GM20431 (cell line): ENCODE results near the gene PPEF1.

Experiments
- in situ Hi-C: fragments of 300-500 bp; cut with MseI, MboI; formaldehyde crosslinking; loops from one replicate; pipeline ENCODE4 v1.15.0; 2020; ENCODE audit warnings: low sequenced_read_pairs; ENCODE audit not compliant: unreplicated experiment

PPEF1 gene, protein sequence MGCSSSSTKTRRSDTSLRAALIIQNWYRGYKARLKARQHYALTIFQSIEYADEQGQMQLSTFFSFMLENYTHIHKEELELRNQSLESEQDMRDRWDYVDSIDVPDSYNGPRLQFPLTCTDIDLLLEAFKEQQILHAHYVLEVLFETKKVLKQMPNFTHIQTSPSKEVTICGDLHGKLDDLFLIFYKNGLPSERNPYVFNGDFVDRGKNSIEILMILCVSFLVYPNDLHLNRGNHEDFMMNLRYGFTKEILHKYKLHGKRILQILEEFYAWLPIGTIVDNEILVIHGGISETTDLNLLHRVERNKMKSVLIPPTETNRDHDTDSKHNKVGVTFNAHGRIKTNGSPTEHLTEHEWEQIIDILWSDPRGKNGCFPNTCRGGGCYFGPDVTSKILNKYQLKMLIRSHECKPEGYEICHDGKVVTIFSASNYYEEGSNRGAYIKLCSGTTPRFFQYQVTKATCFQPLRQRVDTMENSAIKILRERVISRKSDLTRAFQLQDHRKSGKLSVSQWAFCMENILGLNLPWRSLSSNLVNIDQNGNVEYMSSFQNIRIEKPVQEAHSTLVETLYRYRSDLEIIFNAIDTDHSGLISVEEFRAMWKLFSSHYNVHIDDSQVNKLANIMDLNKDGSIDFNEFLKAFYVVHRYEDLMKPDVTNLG

GRCh38 chrX:18707426-18708049, at the start of gene PPEF1:
TSS of gene PPEF1 (plus strand) at chrX:18707645. CDS start at chrX:18707781, 136 bp downstream.
- in situ Hi-C loops = no loop called here

GRCh38 chrX:18661273-18661672, 46.2 kb upstream of the PPEF1 start:
- in situ Hi-C loops = no loop called here

- in situ Hi-C loops = no loop called here
Observed at GRCh38 chrX:18664947-18665346, 42.5 kb upstream of the PPEF1 start.

DNA sequence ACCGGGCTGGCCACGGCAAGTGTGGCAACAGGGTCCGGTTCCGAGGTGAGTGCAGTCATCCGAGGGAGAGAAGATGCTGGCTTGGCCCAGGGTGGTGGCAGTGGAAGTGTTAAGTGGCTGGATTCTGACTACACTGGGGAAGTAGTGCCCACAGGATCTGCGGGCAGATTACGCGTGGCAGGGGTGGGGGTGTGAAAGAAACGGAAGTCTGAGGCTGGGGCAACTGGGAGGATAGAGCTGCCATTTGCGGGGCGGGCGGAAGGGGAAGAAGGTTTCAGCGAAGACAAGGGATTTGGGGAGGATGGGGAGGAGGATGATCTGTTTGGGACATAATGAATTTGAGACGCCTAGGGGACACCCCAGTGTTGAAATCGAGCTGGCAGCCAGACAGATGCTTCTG, 40.8 kb upstream of the PPEF1 start:
- in situ Hi-C loops = no loop called here

GRCh38 chrX:18668071-18668835, 39.2 kb upstream of the PPEF1 start:
- in situ Hi-C loops = no loop called here

DNA sequence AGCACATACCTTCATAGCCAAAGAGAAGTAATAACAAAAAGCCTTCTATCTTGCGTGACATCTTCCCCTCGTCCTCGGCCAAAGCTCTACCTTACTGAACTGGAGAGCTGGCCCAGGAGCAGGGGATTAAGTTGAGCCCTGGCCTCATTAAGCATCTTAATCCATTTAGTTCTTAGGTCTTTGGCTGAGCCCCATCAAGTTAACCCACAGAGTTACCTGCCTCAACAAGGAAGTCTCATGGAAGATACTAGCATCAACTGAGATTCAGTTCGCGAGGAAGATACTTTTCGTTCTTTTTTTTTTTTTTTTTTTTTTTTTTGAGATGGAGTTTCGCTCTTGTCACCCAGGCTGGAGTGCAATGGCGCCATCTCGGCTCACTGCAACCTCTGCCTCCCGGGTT, 35.4 kb upstream of the PPEF1 start, which contains the start of gene RS1:
RS1 (minus strand) TSS at position 101 of the 400 bp plus-strand sequence; CDS start at position 61, 40 bp downstream.
- in situ Hi-C loops = no loop called here

- in situ Hi-C loops = no loop called here
Observed at GRCh38 chrX:18674417-18674787, 33.0 kb upstream of the PPEF1 start.

DNA sequence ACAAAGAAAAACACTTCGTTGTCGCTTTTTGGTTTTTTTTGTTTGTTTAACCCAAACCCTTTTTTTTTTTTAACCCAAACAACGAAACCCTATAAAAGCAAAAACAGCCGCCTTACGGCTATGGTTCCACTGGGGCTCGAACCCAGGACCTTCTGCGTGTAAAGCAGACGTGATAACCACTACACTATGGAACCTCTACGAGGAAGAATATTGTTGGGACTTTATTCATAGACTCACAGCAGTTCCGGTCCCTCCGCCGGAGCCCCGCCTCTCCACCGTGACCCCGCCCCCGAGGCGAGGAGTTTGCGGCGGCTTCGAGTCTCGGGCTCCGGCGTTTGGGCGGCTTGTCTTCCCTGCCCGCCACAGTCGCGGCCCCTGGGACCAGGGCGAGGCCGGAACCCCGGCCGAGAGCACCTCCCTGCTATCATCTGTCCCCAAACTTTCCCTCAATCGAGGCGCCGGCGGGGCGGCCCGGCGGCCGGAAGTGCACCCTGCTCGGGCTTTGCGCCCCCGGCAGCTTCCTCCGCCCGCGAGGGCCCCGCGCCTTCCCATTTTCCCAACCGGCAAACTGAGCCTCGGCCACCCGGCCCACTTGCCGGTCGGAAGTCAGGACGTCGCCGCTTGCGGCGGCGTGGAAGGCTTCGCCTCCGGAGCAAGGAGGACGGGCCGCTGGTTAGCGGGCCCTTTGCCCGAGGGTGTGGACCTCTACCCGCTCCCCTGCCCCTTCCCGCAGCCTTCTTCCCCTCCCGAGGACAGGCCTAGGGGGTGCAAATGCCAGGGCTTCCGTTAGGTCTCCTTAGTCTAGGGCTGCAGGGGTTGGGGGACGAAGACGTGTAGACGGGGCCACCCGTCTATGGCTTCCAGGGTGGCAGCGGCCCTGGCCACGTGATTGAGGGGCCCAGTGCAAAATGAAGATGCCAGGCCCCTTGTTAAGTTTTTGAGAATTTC, 32.4 kb upstream of the PPEF1 start:
- in situ Hi-C loops = no loop called here

- in situ Hi-C loops = no loop called here
Observed at GRCh38 chrX:18676050-18676449, 31.4 kb upstream of the PPEF1 start.

DNA sequence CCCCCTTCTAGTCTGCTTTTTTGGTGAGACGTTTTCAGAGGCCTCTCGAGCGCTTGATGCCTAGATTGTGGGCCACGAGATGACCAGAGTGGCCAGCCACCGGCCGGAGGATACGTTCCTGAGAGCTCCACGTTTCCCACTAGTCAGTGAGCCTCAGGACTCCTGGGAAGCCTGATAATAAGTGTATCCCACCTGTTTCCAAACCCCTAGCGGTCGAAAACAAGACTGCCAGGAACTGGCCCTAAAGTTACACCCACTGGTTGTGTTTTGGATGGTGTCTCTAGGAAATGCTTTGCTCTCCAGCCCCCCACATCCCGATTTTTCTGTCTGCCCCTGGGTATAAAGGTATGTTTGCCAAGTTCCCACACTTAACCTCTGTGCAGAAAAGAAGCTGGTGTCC, 31.0 kb upstream of the PPEF1 start:
- in situ Hi-C loops = no loop called here

- in situ Hi-C loops = no loop called here
Observed at GRCh38 chrX:18677161-18677869, 30.1 kb upstream of the PPEF1 start.

DNA sequence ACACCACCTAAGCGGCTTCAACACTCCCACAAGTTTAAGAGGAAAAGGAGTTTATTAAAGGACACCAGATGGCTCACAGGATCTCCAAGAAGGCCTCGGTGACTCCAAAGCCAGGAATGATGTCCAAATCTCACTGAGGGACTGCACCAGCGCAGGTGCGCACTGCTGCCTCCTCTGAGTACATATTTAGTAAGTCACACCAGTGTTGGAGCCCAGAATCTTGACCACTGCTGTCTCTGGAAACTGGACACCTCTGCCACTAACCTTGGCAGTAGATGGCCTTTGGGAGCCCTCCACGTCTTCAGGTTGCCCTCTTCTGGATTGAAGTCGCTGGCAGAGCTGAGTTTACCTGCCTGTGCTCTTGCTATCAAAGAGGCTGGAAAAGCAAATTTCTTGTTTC, 25.4 kb upstream of the PPEF1 start:
- in situ Hi-C loops = no loop called here

DNA sequence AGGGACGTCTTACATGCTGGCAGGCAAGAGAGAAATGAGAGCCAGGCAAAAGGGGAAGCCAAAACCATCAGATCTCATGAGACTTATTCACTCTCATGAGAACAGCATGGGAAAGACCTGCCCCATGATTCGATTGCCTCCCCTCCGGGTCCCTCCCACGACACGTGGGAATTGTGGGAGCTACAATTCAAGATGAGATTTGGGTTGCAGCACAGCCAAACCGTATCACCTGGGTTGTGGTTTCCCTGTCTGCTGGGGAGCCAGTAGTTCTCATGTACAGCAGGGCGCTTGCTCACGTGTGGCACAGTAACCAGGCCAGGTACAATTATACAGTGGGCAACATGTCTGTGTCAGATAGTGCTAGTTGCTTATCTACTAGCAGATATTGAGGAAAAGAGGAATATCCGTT, 24.5 kb upstream of the PPEF1 start:
- in situ Hi-C loops = no loop called here

GRCh38 chrX:18687856-18688495, 19.5 kb upstream of the PPEF1 start:
- in situ Hi-C loops = no loop called here

GRCh38 chrX:18691431-18691830, 16.0 kb upstream of the PPEF1 start:
- in situ Hi-C loops = no loop called here

- in situ Hi-C loops = no loop called here
Observed at GRCh38 chrX:18692541-18692940, 14.9 kb upstream of the PPEF1 start.

- in situ Hi-C loops = no loop called here
Observed at GRCh38 chrX:18696653-18697052, 10.8 kb upstream of the PPEF1 start.
